ENCODE data around the gene IL17RC.
"Not testable (repeated sequence)": the region's sequence is repeated elsewhere in the genome, so short reads cannot be mapped to it uniquely, and the experiment has no call there.

The IL17RC gene

GRCh38 chr3:9886328-9886727 lies 30.6 kb upstream of the IL17RC start:
- TF ChIP-seq CTCF (conservative IDR thresholded peaks at IDR 0.05; ENCODE audit: low read depth, low read length) = no peak
- no peak overlapping the region for H3K4me3 ChIP-seq (ENCODE audit: low read length)
- no peak for DNase-seq (ENCODE audit: low read depth)

GRCh38 chr3:9887480-9887879 lies 29.4 kb upstream of the IL17RC start:
- no peak overlapping the region for H3K4me3 ChIP-seq (ENCODE audit: low read length)
- DNase-seq (ENCODE audit: low read depth) = no peak
- TF ChIP-seq CTCF (conservative IDR thresholded peaks at IDR 0.05; ENCODE audit: low read depth, low read length) = no peak

GRCh38 chr3:9888540-9888939 lies 28.4 kb upstream of the IL17RC start:
- H3K4me3 ChIP-seq (ENCODE audit: low read length) = no peak overlapping the region
- no peak for DNase-seq (ENCODE audit: low read depth)

GRCh38 chr3:9889405-9889804 lies 27.5 kb upstream of the IL17RC start:
- TF ChIP-seq CTCF (conservative IDR thresholded peaks at IDR 0.05; ENCODE audit: low read depth, low read length) = no peak
- H3K4me3 ChIP-seq (ENCODE audit: low read length) = no peak overlapping the region
- no peak for DNase-seq (ENCODE audit: low read depth)

More at GRCh38 chr3:9888540-9888939, 28.4 kb upstream of the IL17RC start:
- TF ChIP-seq CTCF (conservative IDR thresholded peaks at IDR 0.05; ENCODE audit: low read depth, low read length) = no peak

- peak within 1 kb of the TSS; percentile 90 for H3K4me3 ChIP-seq (ENCODE audit: low read length)
- peak; percentile 51 for DNase-seq (ENCODE audit: low read depth)
- no peak for TF ChIP-seq CTCF (conservative IDR thresholded peaks at IDR 0.05; ENCODE audit: low read depth, low read length)
Measured at GRCh38 chr3:9890249-9891071, 26.4 kb upstream of the IL17RC start, which contains the start of gene JAGN1. JAGN1 (plus strand) TSS chr3:9890610; CDS start chr3:9890723, 113 bp downstream.

GRCh38 chr3:9891072-9891622 lies 25.8 kb upstream of the IL17RC start:
- H3K4me3 ChIP-seq (ENCODE audit: low read length) = peak overlapping the region; percentile 90
- DNase-seq (ENCODE audit: low read depth) = no peak
- no peak for TF ChIP-seq CTCF (conservative IDR thresholded peaks at IDR 0.05; ENCODE audit: low read depth, low read length)

- H3K4me3 ChIP-seq (ENCODE audit: low read length) = no peak overlapping the region
- no peak for TF ChIP-seq CTCF (conservative IDR thresholded peaks at IDR 0.05; ENCODE audit: low read depth, low read length)
- DNase-seq (ENCODE audit: low read depth) = no peak
Measured at GRCh38 chr3:9893739-9894138, 23.2 kb upstream of the IL17RC start.

GRCh38 chr3:9895715-9896114 lies 21.2 kb upstream of the IL17RC start:
- H3K4me3 ChIP-seq (ENCODE audit: low read length); DNase-seq (ENCODE audit: low read depth): not testable (repeated sequence)

- not testable (repeated sequence) for DNase-seq (ENCODE audit: low read depth); H3K4me3 ChIP-seq (ENCODE audit: low read length)
Measured at GRCh38 chr3:9896755-9897407, 20.0 kb upstream of the IL17RC start.
